GM12875 (cell line): ENCODE results near the gene RAPGEF6.
"Not testable (repeated sequence)": the region's sequence is repeated elsewhere in the genome, so short reads cannot be mapped to it uniquely, and the experiment has no call there.

ENCODE experiments used
- H3K4me3 ChIP-seq: one replicate; pipeline ENCODE4 v1.5.1; 2011; ENCODE audit warnings: low read depth, low read length, control low read depth
- CTCF ChIP-seq: IDR thresholded peaks from 2 replicates; pipeline ENCODE4 v1.5.1; 2011; ENCODE audit warnings: low read depth, mild to moderate bottlenecking, control low read depth, inconsistent platforms, low read length, moderate library complexity, borderline replicate concordance; ENCODE audit not compliant: insufficient read depth

Gene RAPGEF6

GRCh38 chr5:131634996-131635683, at the start of gene RAPGEF6:
TSS of gene RAPGEF6 (minus strand) at chr5:131635229. CDS start at chr5:131635030, 199 bp downstream.
- no peak for TF ChIP-seq CTCF
- peak within 1 kb of the TSS; percentile 87 for H3K4me3 ChIP-seq

- TF ChIP-seq CTCF = no peak
- H3K4me3 ChIP-seq = no peak overlapping the region
Observed at GRCh38 chr5:131684595-131684994, 49.6 kb upstream of the RAPGEF6 start.

- no peak overlapping the region for H3K4me3 ChIP-seq
- no peak for TF ChIP-seq CTCF
Observed at GRCh38 chr5:131684051-131684450, 49.0 kb upstream of the RAPGEF6 start.

- no peak for TF ChIP-seq CTCF
- no peak overlapping the region for H3K4me3 ChIP-seq
Observed at GRCh38 chr5:131682826-131683225, 47.8 kb upstream of the RAPGEF6 start.

- TF ChIP-seq CTCF = no peak
- no peak overlapping the region for H3K4me3 ChIP-seq
Observed at GRCh38 chr5:131682175-131682574, 47.1 kb upstream of the RAPGEF6 start.

- H3K4me3 ChIP-seq = no peak overlapping the region
- TF ChIP-seq CTCF = no peak
Observed at GRCh38 chr5:131679911-131680310, 44.9 kb upstream of the RAPGEF6 start.

- not testable (repeated sequence) for H3K4me3 ChIP-seq
Observed at GRCh38 chr5:131678273-131678672, 43.2 kb upstream of the RAPGEF6 start.
